NOMO-1 treated with dmso at 0.1 percent for 144 hours (cell line): ENCODE results near the gene OSBPL3.

ENCODE experiments used
- DNase-seq: peaks from one replicate; lab custom pipeline; 2025; ENCODE audit not compliant: unreplicated experiment; lab: John Stamatoyannopoulos, UW

The OSBPL3 gene

GRCh38 chr7:24959735-24960485, 20.1 kb downstream of the OSBPL3 start:
- DNase-seq: no peak

DNA sequence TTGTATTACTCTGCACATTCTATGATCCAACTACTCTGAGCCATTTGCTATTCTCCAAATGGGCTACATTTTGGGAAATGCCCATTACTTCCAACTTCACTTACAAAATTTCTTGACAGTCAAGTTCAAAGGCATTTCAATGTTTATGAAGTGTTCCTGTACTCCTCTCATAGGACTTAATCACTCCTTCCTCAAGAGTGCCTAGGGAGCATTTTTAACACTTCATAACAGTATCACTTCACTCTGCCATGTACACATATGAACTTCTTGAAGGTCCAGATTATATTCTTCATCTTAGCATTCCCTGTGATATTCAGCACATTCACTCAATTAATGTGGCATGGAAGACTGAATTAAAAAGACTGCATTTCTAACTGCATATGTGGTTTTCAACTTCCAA, 21.6 kb downstream of the OSBPL3 start:
- no peak for DNase-seq

- no peak for DNase-seq
Measured at GRCh38 chr7:24956021-24956420, 24.0 kb downstream of the OSBPL3 start.

- DNase-seq: no peak
Measured at GRCh38 chr7:24955313-24955712, 24.7 kb downstream of the OSBPL3 start.

GRCh38 chr7:24952464-24952863, 27.5 kb downstream of the OSBPL3 start:
- DNase-seq: no peak

DNA sequence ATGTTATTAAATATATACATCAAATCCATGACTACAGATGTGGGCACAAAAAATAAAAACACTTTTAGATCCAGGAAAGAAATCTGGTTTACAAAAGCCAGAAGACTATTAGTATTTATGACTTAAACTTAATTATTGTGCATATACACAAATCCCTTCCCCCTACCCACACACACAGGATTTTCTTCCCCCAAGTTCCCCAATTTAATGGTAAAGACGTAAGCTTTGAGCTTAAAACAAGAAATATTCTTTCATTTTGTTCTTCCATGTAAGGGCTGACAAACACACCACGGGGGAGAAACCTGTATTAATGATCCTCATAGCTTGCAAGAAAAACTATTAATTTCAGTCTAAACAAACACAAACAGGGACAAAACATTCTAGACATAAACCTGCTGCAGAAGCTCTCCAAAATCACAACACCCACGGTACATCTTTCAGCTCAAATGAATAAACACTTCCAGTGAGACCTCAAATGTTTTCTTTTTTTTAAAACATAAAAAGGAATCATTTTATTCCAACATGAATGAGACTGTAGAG, 28.5 kb downstream of the OSBPL3 start:
- no peak for DNase-seq

DNA sequence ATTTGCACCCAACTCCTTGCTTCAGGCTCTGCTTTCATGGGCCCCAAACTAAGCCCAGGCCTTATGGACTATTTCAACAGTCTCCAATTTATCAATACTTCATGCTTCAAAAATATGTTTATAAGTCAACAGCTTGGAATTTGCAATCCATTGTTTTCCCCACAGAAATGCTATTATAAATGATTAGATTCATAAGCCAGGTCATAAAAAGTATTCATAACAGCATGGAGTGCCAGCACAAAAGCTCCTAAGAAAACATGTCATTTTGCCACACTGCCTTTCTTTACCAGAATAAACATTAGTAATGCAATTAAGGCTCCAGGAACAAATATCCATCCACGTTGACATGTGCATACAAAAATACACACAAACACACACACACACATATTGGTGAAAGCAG, 30.1 kb downstream of the OSBPL3 start:
- no peak for DNase-seq

DNA sequence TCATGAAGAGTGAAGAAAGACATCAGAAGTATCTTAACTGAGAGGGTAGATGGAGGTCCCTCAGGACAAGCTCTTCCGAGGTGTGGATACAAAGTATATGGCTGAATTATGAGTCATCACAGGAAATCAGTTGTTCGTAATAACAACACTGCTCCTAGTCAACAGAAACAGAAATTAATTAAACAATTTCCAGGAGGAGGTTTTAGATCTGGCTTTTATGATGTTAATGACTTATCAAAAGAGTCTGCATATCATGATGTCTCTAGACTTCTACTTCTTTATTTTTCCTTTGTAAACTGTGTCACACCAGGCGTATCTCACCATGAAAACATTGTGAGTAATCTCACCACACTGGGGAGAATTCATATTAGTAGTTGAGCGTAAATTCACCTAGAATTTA, 31.2 kb downstream of the OSBPL3 start:
- no peak for DNase-seq

- no peak for DNase-seq
Measured at GRCh38 chr7:24946467-24946866, 33.5 kb downstream of the OSBPL3 start.

DNA sequence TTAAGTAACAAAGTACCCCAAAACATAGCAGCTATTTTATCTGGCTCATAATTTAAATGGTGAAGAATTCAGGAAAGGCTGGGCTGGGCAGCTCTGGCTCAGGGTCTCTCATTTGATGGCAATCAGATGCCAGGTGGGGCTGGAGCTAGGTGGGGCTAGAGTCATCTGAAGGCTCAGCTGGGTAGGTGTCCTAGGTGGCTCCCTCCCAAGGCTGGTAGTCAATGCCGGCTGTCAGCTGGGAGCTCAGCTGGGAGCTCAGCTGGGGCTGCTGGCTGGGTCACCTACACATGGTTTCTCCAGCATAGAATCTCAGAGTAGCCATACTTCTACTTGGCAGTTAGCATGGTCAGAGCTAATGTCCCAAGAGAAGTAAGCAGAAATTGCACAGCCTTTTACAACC, 34.1 kb downstream of the OSBPL3 start:
- no peak for DNase-seq

- DNase-seq: no peak
Measured at GRCh38 chr7:24943096-24943948, 36.7 kb downstream of the OSBPL3 start.

DNA sequence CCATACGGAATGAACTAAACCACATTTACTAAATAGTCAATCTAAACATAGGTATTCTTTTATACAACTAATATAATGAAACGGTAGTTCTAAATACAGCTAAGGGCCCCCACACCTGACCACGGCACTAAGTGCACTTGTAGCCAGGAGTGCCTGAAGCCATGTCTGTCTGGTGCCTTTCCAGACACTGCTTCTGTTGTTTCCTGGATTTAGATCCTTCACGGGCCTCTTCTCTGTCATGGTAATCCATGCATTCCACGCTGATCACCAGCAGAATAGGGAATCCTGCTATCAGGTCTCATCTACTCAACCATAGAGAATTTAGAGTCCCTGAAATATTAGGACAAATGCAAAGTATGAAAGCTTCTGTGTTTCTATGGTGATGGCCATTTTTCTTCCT, 37.8 kb downstream of the OSBPL3 start:
- DNase-seq: no peak

DNA sequence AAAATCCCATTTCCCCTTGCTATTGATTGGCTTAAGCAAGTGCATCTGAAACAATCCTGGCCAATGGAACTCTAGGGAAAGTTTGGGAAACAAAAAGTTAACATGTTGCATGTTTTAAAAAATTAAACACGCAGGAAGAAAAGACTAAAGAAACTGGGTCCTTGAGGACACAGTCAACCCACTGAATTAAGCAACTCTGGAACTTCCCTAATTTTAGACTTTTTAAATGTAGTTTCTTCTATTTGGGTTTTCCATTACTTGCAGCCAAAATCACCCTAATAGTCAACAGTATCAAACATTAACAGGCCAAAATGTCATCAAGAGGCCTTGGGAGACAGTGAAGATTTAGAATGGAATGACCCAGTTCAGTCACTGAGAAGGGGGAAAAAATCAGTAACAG, 40.6 kb downstream of the OSBPL3 start:
- peak; percentile 4 for DNase-seq

DNA sequence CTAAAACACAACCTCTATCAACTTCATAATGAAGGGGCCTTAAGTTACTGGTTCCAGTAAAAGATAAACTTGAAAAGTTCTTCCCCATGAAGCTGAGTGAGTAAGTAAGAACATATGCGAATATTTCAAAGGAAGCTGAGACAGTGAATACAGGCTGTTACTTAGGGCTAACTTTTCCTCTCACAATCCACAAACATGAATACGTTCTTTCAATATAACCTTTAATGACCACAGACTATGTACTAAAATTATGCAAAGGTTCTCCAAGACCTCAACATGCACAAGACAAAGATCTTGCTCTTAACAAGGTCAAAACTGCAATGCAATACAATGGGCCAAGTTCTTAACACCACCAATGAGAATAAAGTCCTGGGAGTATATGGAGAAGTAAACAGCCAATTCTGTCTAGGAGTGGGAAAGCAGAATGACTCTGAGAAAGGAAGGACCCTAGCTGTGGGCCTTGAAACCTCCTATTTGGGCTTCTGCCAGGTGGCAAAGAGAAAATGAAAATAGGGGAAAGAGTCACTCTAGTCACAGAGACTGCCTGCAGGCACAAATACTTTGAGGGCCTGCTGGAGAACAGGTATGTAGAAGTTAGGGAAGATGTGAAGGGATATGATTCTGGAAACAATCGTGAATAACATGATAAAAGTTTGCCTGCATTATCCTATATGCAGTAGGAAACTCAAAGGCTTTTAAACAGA, 43.7 kb downstream of the OSBPL3 start:
- DNase-seq: no peak

DNA sequence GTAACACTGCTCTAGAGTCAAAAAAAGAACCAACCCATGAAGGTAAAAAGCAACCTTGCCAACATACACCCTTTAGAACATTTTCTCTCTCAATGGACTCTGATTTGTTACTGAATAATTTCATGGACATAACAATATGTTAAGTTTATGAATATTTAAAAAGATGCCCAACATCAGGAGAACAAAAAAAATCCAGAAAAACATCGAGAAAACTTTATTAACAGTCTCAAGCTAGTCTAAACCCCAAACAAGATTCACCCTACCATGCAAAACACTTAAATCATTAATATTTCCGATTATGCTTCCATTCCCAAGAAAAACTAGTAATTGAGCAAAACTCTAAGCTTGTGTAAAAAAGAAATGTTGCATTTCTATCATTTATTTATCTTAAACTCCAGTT, 46.7 kb downstream of the OSBPL3 start:
- DNase-seq: no peak

DNA sequence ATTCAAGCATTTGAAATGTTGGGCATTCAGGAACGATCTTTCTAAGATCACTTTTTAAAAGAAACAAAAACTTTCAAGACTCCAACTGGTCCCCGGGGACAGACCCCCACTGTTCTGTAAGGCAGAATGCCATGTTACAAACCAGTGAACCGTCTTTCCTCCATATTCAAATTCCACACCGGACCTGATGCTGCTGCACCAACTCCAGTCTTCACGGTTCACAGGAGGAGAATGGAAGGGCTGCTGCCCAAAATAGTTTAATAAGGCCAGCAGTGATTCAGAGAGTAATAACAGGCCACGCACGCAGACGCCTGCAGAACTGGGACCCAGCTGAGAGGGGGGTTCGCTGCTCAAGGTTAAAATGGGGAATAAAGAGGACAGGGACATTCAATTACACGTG, 47.2 kb downstream of the OSBPL3 start:
- DNase-seq: no peak

GRCh38 chr7:24932389-24932788, 47.6 kb downstream of the OSBPL3 start:
- no peak for DNase-seq

DNA sequence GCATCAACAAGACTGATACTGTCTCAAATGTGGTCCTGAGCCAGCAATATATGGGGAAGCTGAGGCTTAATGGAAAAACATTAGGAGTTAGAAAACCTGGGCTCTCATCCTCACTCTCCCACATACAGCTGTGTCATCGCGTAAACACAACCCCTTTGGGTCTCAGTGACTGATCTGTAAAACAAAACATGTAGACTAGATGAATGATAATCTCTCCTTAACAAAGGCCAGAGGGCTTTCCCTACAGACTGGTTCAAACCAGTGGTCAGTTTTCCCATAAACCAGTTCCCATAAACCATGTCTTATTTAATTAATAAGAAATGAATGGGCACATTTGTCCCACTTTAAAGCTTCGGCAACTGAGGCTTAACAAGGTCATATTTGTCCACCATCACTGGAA, 48.1 kb downstream of the OSBPL3 start:
- no peak for DNase-seq

- no peak for DNase-seq
Measured at GRCh38 chr7:24930856-24931255, 49.1 kb downstream of the OSBPL3 start.

- no peak for DNase-seq
Measured at GRCh38 chr7:24926623-24927524, 53.1 kb downstream of the OSBPL3 start.

DNA sequence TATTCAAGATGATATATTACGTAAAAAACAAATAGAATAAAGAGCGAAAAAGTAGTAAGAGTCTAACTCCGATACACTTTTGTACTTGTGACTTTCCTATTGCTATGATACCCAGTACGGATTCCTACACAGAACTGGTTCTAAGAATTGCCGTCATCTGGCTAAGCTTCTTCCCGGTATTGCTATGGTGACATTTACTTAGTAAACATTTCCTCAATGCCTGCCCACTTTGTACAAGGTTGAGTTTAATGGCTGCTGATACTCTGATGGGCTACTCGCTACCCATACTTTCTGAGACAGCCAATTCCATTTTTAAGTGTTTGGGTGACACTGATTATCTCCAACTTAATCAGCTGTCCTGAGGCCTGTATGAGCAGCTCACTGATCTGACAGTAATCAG, 55.6 kb downstream of the OSBPL3 start:
- DNase-seq: no peak
